NT2/D1 (cell line): ENCODE results near the gene PRKCQ.

Experiments
- SUZ12 ChIP-seq: IDR thresholded peaks from 2 replicates; pipeline ENCODE4 v1.6.1; 2011; ENCODE audit not compliant: insufficient read length, insufficient read depth; ENCODE audit errors: extremely low read depth
- YY1 ChIP-seq: IDR thresholded peaks from 2 replicates; pipeline ENCODE4 v1.6.1; 2011; ENCODE audit not compliant: insufficient read length, insufficient read depth
- ZNF274 ChIP-seq: IDR thresholded peaks from 2 replicates; pipeline ENCODE4 v1.6.1; 2011; ENCODE audit warnings: mild to moderate bottlenecking, low read depth, low read length

DNA sequence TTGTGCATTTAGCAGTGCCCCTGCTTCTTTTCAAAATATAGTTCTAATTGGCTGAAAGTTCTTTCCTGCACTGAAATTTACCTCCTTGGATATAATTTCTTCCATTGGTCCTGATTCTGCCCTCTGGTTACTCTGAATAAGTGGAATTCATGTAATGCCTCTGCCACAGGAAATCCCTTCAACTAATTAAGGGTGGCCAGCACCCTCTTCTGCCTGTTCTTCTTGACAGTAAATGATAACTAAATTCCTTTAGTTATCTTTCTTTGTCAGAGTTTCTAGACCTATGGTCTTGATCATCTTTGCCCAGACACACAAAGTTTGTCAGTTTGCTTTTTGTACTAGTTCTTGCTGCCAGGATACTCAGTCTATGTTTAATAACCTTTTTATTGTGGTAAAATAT, 40.2 kb downstream of the PRKCQ start:
- TF ChIP-seq YY1 = no peak
- TF ChIP-seq SUZ12 = no peak
- TF ChIP-seq ZNF274 = no peak
